ENCODE data around the gene SYCE1.

The SYCE1 gene

GRCh38 chr10:133511907-133512528 lies 53.4 kb downstream of the SYCE1 start:
- no peak for DNase-seq (ENCODE audit: low read depth)

- no peak for DNase-seq (ENCODE audit: low read depth)
Observed at GRCh38 chr10:133511408-133511807, 54.0 kb downstream of the SYCE1 start.

GRCh38 chr10:133509700-133510099 lies 55.7 kb downstream of the SYCE1 start:
- DNase-seq (ENCODE audit: low read depth) = no peak

All from HS-5 (cell line).